ENCODE measurements around the gene KIAA1755. TPM values are rescaled to one million over a fixed set of nuclear protein-coding genes. Genes with fewer than 3 reads are reported as not detected.
A peak's percentile ranks its signal among the peaks of the same experiment; 100 is the strongest.

Gene KIAA1755
- total RNA-seq, 1 experiment from 2014 or later, result 0.22 TPM

- no peak overlapping the region for H3K4me2 ChIP-seq
- CTCF ChIA-PET, result no interaction called here
- no TSS peak for BruUV-seq (replicated peaks)
Measured at GRCh38 chr20:38230957-38231526, 29.5 kb downstream of the KIAA1755 start.

GRCh38 chr20:38230253-38230551, 30.3 kb downstream of the KIAA1755 start:
- no peaks in the 10 kb centered on the region for H3K9me3 ChIP-seq (ENCODE audit: insufficient read depth, low read depth)
- no peaks in the 10 kb centered on the region for H3K36me3 ChIP-seq (ENCODE audit: low read depth)
- no peaks in the 10 kb centered on the region for H3K79me2 ChIP-seq (ENCODE audit: low read depth)
- POLR2A ChIA-PET (ENCODE audit: unreplicated experiment), result no interaction called here
- no peaks in the 10 kb centered on the region; the same call in 1 of the 2 replicates for H3F3A ChIP-seq (ENCODE audit: insufficient read depth, low read depth)
- BruUV-seq (replicated peaks), result no TSS peak
- TF ChIP-seq EZH2 (IDR thresholded peaks at IDR 0.05; ENCODE audit: low read depth) (no peak), CTCF (conservative IDR thresholded peaks at IDR 0.05) (no peak)
- peak in 1 of 2 experiments; percentile 21 for DNase-seq
- intact Hi-C loops (cut with micrococcal nuclease; ENCODE audit: unreplicated experiment), result loop anchor here (5.0 kb wide), 1 partner anchor 77 kb away; no protein-coding TSS in a partner anchor
- no peak overlapping the region for H3K27ac ChIP-seq
- H3K27me3 ChIP-seq (ENCODE audit: insufficient read depth, low read depth), result peaks cover 8% of the 10 kb centered on the region; the same call in 1 of the 2 replicates
- H3K4me2 ChIP-seq, result no peak overlapping the region
- H3K9me2 ChIP-seq (ENCODE audit: insufficient read depth), result no peaks in the 10 kb centered on the region
- H2AFZ ChIP-seq, result no peak overlapping the region
- CTCF ChIA-PET, result no interaction called here
- H3K4me1 ChIP-seq (replicated peaks; ENCODE audit: insufficient read depth), result no peaks in the 10 kb centered on the region
- H3K4me3 ChIP-seq, result no peak overlapping the region
- H4K20me1 ChIP-seq (ENCODE audit: insufficient read depth), result no peaks in the 10 kb centered on the region

More at GRCh38 chr20:38230957-38231526, 29.5 kb downstream of the KIAA1755 start:
- Histone ChIP-seq H2AFZ (no peak overlapping the region), H3F3A (ENCODE audit: insufficient read depth, low read depth) (no peaks in the 10 kb centered on the region; the same call in 1 of the 2 replicates), H3K9me3 (ENCODE audit: insufficient read depth, low read depth) (no peaks in the 10 kb centered on the region), H3K79me2 (ENCODE audit: low read depth) (no peaks in the 10 kb centered on the region), H3K9me2 (ENCODE audit: insufficient read depth) (no peaks in the 10 kb centered on the region), H3K27ac (no peak overlapping the region), H4K20me1 (ENCODE audit: insufficient read depth) (no peaks in the 10 kb centered on the region), H3K4me1 (replicated peaks; ENCODE audit: insufficient read depth) (no peaks in the 10 kb centered on the region), H3K36me3 (ENCODE audit: low read depth) (no peaks in the 10 kb centered on the region), H3K4me3 (no peak overlapping the region), H3K27me3 (ENCODE audit: insufficient read depth, low read depth) (peaks cover 16% of the 10 kb centered on the region; the same call in 1 of the 2 replicates)
- no peak for TF ChIP-seq CTCF (conservative IDR thresholded peaks at IDR 0.05)
- TF ChIP-seq EZH2 (IDR thresholded peaks at IDR 0.05; ENCODE audit: low read depth), result no peak
- intact Hi-C loops (cut with micrococcal nuclease; ENCODE audit: unreplicated experiment), result loop anchor here (5.0 kb wide), 1 partner anchor 76 kb away; no protein-coding TSS in a partner anchor
- DNase-seq, result no peak
- POLR2A ChIA-PET (ENCODE audit: unreplicated experiment), result interaction anchor here (0.6 kb wide), 2 partner anchors 267 to 1036 kb away, joined by 3 to 5 read pairs; no protein-coding TSS in a partner anchor

GRCh38 chr20:38229376-38230252, 30.9 kb downstream of the KIAA1755 start:
- H3K4me3 ChIP-seq, result no peak overlapping the region
- TF ChIP-seq CTCF (conservative IDR thresholded peaks at IDR 0.05), result peak; percentile 80
- no peak for TF ChIP-seq EZH2 (IDR thresholded peaks at IDR 0.05; ENCODE audit: low read depth)
- CTCF ChIA-PET, result interaction anchor here (0.7 kb wide), 1 partner anchor 243 kb away, joined by 3 read pairs; no protein-coding TSS in a partner anchor
- no peaks in the 10 kb centered on the region for H3K4me1 ChIP-seq (replicated peaks; ENCODE audit: insufficient read depth)
- H4K20me1 ChIP-seq (ENCODE audit: insufficient read depth), result no peaks in the 10 kb centered on the region
- no peaks in the 10 kb centered on the region for H3K9me3 ChIP-seq (ENCODE audit: insufficient read depth, low read depth)
- DNase-seq, result peak in 1 of 2 experiments; percentile 26
- H3K9me2 ChIP-seq (ENCODE audit: insufficient read depth), result no peaks in the 10 kb centered on the region
- no peaks in the 10 kb centered on the region; the same call in 1 of the 2 replicates for H3F3A ChIP-seq (ENCODE audit: insufficient read depth, low read depth)
- H3K27ac ChIP-seq, result no peak overlapping the region
- H3K4me2 ChIP-seq, result no peak overlapping the region
- POLR2A ChIA-PET (ENCODE audit: unreplicated experiment), result no interaction called here
- H3K79me2 ChIP-seq (ENCODE audit: low read depth), result no peaks in the 10 kb centered on the region
- H3K27me3 ChIP-seq (ENCODE audit: insufficient read depth, low read depth), result peaks cover 3% of the 10 kb centered on the region; the same call in 1 of the 2 replicates
- intact Hi-C loops (cut with micrococcal nuclease; ENCODE audit: unreplicated experiment), result loop anchor here (1.0 to 5.0 kb wide), 4 partner anchors 62 to 179 kb away; no protein-coding TSS in a partner anchor
- H3K36me3 ChIP-seq (ENCODE audit: low read depth), result no peaks in the 10 kb centered on the region
- no TSS peak for BruUV-seq (replicated peaks)
- no peak overlapping the region for H2AFZ ChIP-seq

All from PC-9 (cell line).